HG03521 (cell line): Measurements from ENCODE around the gene NR2F2.
A peak's percentile ranks its signal among the peaks of the same experiment; 100 is the strongest.

ENCODE experiments used
- ATAC-seq: cut with Tn5 transposase; IDR thresholded peaks from one replicate; pipeline ENCODE4 v1.9.1; 2021; ENCODE audit warnings: mild to moderate bottlenecking, moderate library complexity; ENCODE audit not compliant: unreplicated experiment

Gene NR2F2

DNA sequence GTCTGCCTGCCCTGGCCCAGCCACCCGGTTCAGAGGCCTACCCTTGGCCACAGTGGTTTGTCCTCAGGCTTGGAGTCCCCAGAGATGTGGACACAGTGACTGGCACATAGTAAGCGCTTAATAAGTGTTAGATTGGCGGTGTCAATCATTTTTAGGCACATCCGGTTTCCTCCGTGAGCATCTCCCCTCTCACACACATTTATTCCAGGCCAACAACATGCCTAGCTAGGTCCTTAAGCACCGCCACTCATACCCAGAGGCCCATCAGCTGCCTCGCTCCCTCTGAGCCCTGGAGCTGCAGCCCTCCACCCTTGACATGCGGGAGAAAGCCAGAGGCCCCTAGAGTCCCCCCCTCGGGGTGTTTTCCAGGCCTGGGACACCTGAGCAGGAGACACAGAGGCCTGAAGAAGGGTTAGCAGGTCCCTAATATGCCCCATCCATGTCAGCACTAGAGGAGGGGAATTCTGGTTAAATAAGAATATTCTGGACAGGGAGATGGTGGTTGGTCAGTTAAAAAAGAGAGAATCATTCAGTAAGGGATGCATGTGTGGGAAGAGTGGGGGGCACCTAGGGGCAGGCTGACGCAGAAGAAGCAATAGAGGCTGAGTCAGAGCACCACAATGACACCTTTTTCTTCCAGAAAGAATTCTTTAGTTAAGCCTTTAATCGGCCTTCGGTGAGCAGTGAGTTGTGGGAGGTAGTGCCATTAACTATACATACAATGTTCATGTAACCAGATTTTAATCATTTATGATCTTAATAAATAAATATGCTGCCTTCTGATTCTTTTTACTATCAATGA lies 22.3 kb downstream of the NR2F2 start:
- ATAC-seq = no peak

DNA sequence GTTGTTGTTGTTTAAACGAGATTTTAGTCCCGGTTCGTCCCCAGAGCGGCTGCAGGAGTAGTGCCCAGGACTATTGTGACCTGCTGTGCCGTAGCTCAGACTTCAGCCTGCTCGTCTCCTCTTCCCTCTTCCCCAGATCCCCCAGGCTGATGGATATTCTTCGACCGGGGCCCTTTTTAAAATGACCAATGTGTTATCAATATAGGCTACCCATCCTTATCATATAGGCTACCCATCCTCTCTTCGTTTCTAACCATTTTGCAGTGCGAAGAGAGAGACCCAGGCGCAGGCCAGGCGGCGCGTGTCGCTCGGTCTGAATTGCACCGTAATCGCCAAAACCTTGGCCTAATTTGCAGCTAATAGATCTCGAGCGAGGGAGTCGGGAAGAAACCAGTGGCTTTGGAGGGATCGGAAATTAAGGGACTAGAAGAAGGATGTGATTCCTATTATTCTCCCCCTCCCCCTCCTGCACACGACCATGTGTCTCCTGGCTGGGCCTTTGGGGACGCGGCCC lies 23.0 kb downstream of the NR2F2 start:
- no peak for ATAC-seq

DNA sequence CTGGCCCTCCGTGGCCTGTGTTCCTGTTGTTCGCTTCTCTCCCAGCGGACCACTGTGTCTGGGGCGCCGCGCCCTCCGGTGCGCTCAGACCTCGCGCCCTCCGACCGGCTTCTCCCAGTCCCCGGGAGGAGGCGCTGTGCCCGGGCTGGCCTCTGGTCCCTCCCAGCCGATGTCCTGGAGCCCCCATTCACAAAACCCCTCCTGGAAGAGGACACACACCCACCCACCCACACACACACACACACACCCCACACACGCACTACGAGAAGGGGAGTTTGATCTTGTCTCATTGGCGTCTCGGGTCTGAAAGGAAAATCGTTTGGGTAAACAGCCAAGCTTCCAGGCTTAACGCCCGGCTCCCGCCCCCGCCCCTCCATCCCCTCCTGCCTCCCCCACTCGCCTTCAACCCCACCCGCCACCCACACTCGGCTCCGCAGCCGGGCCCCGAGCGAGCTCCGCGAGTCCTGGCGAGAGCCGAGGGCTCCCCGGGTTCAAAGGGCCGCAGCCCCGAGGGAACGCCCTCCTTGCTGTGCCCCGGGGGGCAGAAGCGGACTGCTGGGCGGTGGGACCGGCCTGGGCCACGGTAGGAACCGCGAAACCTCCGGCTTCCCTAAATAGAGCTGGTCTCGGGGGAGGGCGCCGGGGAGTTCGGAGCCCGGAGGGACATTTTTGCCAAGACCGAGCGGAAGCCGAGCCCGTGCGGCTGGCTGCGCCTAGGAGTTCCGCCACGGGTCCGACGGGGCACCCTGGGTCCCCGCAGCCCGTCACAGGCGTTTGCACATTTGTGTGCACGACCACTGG lies 23.6 kb downstream of the NR2F2 start:
- ATAC-seq = no peak

DNA sequence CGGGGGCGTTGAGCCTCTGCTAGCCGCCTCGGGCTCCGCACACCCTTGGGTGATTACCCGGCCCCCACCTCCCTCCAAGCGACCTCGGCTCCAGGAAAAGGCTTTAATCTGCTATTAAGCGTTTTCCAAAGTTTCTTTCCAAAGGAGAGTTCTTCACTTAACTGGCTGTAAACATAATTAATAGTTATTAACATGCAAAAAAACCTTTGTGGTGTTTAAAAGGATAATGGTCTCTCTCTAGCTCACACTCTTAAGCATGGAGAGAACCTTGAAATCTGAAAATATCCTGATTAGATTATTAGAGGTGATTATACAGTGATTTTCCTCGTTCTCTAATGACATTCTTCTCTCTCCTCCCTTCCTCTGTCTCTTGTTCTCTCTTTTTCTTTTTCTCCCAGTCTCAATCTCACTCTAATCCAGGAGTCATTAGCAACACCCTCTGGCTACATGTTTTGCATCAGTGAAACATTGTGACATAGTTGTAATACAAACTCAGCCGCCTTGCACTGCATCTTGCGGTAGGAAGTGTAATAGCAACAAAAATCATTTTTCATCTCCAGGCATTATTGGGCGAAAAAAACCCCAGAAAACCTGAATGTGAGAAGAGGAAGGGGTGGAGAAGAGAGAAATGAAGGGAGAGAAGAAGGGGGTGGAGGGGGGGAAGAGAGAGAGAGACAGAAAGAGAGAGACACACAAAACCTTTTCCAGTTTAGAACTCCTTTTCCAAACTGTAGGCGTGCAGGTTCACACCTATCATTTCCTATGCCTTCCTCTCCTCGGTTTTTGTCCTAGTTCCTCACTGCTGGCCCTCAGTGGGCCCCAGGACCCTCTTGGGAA lies 24.4 kb downstream of the NR2F2 start:
- no peak for ATAC-seq

DNA sequence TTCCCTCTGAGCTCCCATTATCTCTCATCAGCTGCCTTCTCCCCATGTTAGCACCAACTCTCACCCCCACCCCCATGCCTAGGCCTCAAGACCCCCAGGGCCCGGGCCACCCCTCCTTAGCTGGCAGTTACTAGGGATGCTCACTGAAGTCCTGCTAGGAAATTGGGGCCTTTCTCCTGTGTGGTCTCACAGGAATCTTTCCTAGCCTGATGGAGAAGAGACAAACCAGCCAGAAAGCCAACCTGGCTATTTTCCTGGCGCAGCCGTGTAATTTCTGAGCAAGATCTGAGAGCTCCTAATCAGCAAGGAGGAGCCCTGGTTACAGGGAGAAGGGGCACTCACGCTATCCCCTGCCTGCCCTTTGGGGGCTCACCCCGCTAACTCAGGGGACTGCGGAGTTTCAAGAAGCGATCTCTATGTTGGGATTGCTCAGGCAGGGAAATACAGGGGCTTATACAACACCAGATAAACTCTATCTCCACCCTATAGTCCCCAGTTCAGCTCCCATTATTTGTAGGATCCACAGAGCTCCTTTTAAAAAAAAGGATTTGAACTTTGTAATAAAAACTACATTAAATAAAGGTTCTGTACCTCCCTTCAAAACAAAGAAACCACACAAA lies 25.2 kb downstream of the NR2F2 start:
- ATAC-seq = no peak

DNA sequence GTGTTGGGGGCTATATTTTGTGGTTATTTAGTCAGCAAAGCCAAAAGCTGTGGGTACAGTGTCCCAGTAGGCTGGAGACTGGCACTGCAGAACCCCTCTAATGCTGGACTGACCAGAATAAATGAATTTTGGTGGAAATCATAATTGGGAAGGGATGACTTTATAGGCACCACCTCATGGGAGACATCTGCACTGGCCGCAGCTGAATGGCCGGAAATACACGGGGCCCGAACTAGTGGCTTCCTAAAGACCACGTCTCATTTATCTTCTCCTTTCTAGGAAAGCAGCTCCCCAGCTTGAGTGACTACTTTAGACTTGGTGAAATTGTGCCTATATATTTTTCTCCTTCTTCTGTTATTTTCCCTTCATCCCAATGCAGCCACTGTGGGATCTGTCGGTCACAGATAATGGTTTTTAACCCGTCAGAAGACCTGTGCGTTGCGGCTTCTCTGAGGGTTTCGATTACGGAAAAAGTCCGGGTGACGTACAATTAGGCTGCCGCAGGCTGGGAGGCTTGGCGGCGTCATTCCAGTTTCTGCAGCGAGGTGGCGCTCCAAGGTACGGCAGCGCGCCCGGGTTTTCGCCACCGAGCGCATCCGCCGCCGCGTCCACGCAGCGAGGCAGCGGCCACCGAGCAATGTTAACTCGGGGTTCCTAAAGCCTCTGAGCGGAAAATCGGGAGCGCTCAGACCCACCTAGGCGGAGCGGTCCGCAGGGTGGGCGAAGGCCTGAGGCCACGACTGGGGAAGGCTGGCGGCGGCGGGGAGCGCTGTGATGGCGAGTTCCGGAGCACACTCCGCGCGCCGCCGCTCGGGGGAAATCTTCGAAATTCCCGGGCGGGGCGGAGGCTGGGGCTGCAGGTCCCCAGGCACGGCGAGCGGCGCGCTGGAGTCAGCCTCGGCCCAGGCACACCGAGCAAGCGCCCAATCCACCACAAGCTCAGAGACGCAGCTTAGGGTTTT lies 26.3 kb downstream of the NR2F2 start:
- peak; percentile 79 for ATAC-seq

DNA sequence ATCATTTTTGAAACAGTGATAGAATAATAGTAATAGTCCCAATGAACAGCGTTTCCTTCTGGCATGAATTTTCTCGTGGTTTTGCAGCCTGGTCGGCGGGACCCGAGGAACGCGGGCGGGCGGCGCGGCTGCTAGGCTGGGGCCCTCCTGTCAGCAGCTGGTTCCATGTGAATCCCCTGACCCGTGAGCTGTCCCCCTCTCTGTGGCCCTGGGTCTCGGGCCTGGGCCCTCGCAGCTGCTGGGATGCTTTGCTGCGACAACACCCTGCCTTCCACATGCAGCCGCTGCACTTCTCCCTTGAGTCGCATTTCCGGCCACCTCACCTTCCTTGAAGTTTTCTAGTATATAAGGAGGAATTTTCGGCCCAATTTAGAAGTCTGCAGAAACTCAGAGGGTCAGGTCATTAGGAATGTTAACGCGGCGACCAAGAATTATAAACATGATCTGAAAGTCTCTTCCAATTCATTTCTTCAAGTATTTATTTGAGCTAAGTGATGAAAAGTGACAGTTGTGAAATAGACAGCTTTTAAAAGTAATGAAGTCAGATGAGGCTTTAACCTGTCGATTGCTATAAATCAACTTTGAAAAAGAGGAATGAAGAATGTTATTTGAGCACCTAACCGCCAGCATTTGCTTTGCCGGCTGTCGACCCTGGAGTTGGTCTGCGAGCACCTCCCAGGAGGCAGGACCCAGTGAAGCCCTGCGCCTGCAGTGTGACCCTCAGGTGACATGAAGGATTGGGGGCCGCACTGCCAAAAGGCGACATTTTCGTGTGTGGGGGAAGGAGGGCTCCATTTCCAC lies 27.7 kb downstream of the NR2F2 start:
- no peak for ATAC-seq

DNA sequence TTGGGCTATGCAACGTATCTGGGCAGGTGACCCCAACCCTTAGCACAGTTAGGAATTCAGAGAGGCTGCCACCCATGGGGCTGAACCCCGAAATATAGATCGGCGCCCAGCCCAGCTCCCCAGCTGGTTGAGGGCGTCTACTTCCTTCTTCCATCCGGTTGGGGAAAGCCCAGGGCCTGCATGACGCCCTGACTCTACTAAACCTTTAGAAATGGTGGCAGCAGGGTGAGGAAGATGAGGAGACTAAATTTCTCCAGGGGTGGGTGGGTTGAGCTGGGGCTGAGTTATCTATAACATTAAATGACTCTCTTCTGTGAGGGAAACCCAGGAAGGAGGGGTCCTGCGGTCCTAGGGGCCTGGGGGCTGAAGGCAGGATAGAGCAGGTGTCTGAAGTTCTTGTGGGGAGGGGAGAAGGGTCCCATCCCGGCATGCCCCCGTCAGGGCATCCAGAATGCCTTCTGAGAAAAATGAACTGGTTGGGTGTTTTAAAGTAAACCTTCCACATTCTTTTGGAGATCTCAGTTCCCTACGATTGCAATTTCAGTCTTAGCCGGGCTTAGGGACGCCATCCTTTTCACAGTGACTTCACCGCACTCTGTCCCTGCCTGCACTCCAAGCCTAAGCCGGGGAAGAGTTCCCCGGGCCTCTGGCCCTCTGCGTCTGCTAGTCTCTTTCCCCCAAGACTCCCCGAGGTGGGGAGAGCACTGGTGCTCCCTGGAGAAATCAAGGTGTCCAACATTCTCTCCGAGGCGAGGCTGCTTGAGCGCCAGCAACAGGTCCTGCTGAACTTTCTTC lies 28.5 kb downstream of the NR2F2 start:
- no peak for ATAC-seq

DNA sequence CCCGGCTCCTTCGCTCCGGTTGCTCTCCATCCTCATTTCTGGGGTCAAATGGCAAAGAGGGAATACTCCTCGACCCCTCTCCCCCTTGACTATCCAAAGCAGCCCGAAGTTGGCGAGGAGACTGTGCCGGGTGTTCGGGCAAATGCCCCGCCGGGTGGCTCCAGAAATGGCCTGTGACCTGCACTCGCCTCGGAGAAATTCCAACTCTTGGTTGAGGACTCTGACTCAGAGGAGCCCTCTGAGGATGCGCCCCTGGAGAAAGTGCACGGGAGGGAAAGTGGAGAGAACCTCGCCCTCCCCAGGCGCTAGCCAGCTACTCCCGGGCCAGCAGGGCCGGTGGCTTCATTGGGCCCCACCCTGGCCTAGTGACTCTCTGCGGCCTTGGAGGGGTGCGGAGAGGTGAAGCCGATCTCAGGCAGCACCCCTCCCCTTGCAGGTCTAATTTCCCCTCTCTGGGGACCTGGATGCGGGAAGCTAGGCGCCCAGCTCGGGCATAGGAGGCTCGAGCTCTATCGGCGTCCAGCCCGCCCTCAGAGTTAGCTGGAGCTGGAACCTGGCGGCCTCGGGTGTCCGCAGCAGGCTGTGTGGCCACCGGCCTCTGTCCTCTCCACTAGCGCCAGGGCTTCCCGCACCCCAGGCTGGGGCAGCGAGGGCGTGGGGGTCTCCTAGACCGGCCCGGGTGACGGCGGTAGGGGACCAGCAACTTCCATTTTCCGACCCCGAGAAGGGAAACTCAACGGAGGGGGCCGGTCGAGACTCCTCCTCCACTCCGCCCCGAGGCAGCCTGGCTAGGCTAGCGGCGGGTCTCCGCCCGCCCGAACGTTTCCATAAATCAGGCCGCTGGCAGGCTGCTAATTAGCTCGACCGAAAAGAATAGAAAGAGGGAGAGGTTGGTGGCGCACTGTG lies 29.4 kb downstream of the NR2F2 start:
- no peak for ATAC-seq

DNA sequence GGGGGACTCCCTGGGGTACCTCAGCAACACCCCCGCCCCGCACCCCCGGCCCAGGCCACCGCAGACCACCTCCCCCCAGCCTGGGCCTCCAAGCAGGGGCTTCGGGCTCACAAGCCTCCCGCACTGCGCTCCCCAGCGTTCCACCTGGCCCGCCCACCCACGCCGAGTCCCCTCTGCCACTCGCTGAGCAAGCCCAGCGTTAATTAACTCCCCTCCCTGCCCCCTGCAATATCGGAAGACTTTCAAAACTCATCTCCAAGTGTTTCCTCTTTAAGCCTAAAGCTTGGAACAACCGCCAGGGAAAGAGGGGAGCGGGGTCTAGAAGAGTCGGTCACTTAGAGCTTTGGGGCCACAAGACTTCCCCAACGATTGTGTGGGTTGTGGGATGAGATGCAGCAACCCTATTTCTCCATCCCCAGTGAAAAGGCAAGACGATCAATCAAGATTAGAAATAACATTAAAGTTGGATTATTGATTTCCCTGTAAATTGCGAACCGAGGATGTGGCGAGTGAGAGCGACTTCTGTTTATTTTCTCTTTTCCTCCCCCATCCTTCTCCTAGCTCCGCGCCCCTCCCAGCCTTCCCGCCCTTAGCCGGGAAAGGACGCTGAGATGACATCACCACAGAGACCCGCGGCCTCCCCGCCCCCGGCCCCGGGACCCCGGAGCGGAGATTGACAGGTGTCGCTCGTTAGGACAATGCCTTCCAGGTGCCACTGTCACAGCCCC lies 30.2 kb downstream of the NR2F2 start:
- no peak for ATAC-seq

DNA sequence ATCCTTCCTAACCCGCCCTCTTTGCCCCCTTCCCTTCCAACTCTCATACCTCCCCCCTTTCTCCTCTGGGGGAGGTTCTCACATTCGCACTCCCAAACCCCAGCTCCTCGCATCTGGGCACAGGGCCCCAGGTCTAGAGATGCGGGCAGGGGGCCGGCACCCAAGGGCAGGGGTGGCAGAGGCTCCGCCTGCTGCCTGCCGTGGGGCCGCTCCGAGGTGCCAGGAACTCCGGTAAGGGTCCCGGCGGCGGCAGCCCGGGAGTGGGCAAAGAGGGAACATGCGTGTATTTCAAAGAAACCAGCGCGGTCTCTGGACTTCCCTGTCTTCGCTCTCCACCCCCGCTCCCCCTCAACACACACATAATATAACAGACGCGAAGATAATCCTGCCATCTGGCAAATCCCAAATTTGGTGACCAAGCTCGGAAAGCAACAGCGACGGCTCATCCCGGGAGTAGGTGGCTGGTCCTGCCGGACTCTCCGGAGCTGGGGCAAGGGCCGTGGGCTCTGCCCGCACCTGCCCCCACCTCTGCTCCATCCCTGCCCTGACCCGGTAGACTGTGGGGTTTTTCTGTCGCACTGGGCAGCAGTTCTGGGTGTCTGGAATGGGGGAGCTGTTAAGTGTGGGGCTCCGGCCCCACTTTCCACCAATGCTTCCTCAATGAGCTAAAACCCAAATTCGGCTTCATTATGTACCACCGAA lies 31.0 kb downstream of the NR2F2 start:
- no peak for ATAC-seq

DNA sequence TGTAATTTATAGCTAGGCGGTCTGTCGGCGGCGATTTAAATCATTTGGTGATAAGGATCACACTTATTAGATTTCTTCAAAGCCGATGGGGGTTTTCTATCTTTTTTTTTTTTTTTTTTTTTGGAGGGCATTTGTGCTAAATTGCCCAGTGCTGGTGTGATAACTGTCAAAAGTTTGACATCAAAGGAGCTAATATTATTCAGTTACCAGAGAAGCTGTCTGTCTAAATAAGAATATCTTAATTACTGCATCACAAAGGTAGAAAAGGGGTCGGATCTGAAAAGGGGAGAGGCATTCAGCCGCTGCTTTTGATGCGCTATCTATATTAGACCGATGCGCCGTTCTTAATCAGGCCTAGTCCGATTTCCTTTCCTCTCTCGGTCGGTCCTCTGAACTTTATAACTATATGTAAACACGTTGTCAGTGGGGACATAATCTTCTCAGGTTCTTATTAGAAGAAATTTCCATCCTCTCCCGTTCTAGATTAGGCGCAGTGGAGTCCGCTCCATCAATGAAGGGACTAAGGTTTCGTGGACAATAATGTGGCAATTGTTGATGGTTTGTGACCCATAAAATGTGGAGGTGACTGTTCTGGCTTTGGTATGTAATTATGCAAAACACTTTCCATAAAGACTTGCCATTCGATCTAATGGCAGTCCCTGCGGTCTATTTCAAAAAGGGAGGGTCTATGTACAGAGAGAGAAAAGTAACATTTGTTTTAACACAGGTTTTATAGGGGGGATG lies 31.7 kb downstream of the NR2F2 start:
- ATAC-seq = no peak

DNA sequence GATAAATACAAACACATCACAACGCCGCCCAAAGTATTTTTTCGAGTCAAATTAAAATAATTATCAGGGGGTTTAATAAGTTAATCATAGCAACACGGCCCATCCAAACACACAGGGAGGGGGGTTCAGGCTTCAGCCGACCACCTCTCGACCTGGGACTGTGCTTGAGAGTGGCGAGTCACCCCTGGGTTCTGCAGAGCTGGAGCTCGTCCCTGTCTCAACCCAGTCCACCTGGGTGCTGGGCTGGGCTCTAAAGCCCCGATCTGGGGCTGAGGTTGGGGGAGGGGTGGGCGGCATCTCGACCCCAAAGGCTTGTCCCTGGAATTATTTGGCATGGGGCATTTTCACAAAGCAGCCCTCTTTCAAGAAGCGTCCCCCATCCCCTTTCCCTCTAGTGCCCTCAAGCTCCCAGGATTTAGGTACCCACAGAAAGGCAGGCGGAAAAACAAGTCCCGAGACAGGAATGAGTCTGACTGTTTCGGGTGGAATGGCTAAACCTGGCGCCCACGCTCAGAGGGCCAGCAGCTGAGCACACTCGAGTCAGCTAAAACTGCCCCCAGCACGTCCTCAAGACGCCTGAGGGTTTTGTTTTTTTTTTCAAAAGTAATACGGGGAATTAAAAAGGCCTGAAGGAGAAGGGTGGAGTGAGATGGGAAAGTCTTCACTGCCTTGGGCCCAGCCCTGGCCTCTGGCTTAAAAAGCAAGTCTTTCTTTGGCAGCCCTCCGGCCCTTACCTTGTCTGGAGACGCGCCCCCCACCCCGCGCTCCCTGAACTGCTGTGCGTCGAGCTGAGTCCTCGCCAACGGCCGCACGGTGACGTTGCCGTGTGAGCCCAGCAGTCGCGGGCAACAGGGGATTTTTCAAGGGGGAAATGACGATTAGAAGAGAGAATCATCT lies 32.5 kb downstream of the NR2F2 start:
- ATAC-seq = no peak

DNA sequence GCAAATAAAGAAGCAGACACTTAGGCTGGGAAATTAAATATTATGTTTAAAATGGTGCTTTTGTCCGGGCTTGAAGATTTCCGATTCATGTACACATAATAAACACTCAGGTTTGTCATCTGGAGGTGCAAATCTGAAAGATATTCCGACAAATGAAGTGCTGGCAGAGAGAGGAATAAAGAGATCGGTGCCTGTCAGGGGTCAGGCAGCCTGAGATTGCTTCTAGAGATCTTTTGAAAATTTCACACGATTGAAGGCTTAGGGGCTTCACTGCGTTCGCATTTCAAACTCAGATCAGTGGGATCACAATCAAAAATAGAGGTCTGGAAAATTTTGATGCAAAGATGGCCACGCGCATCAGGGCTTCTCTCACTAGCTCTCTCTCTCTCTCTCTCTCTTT lies 33.2 kb downstream of the NR2F2 start:
- no peak for ATAC-seq
